8988T (cell line): Measurements from ENCODE around the gene SYT11.
A peak's percentile ranks its signal among the peaks of the same experiment; 100 is the strongest.
"Not testable (repeated sequence)": the region's sequence is repeated elsewhere in the genome, so short reads cannot be mapped to it uniquely, and the experiment has no call there.

Experiments used
- DNase-seq: peaks from one replicate; pipeline ENCODE4 v3.0.0; 2011

Gene SYT11, protein sequence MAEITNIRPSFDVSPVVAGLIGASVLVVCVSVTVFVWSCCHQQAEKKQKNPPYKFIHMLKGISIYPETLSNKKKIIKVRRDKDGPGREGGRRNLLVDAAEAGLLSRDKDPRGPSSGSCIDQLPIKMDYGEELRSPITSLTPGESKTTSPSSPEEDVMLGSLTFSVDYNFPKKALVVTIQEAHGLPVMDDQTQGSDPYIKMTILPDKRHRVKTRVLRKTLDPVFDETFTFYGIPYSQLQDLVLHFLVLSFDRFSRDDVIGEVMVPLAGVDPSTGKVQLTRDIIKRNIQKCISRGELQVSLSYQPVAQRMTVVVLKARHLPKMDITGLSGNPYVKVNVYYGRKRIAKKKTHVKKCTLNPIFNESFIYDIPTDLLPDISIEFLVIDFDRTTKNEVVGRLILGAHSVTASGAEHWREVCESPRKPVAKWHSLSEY

DNA sequence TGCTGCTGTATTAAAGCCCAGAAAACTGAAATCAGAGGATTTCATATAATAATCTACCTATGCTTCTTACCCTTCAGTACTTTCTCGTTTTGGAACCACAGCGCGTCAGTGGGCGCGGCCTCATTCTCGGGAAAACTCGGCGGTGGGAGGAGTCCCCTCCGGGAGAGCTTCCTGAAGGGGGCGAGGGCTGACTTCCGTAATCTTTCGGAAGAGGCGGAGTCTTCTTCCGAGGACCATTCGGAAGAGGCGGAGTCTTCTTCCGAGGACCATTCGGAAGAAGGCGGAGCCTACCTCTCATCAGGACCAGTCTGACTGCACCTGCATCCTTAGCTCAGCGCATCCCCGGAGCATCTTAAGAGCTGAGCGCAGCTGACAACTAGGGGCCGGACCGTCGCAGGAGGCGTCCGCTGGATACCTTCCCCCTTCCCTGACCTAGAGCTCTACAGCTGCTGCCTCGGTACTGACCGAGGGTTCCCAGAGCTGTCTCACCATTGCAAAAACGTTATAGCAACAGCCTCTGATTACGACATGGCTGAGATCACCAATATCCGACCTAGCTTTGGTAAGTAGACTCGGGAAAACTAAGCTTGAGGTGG lies at the start of gene SYT11:
Gene SYT11 (plus strand): TSS at position 334 of the 596 bp plus-strand sequence. CDS start 195 bp downstream, at position 529.
- peak; percentile 80 for DNase-seq

DNA sequence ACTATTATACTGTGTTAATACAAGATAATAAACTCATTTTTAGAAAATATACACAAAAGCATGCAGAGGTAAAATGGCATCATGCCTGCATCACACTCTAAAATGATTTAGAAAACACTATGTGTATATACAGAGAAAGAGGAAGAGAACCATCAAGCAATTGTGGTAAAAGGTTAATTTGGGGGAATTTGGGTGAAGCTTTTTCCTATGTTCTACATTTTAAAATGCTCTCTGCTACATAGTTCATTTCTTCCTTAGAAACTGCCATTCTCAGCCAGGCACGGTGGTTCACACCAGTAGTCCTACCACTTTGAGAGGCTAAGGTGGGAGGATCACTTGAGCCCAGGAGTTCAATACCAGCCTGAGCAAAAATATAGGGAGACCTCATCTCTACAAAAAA lies 46.5 kb upstream of the SYT11 start:
- no peak for DNase-seq

DNA sequence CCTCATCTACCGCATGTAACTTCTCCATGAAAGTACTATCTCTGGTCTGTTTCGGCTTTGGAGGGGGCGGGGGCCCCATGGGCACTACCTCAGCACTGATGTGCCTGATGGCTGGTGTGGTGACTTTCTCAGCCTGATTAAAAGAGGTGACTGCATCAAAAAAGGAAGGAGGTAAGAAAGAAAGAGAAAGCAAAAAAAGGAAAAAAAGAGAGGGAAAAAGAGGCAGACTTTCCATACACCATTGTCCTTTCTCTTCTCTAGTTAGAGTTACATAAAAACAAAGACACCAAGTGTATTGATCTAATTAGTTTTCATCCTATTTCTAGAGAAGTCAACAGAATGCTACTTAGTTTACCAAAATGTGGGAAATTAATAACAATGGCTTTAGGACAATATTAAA lies 45.7 kb upstream of the SYT11 start:
- no peak for DNase-seq

DNA sequence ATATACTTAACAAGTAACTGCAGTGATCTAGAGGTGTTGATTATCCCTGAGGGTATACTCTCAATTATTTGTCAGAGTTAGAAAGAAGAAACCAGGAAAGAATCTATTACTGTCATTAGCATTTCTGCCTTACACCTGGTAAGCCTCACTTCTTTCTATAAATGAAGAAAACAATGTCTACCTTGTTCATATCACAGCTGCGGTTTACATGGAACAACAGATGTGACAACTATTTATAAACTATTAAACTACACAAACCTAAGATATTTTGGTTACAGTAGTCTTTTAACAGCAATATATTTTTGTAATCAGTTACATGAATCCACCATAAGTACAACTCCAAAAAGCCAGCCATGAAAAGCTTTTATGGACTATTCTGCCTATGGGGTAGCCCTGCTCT lies 43.0 kb upstream of the SYT11 start:
- DNase-seq, result no peak

DNA sequence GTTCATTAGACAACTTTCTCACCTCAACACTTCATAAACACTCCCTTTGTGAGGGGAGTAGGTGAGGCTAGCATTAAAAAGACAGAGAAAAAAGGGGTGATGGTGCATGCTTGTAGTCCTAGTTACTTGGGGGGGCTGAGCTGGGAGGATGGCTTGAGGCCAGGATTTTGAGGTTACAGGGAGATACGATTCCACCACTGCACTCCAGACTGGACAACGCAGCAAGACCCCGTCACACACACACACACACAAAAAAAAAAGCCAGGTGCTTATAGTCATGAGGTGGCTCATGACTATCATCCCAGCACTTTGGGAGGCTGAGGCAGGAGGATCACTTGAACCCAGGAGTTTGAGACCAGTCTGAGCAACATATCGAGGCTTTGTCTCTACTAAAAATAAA lies 31.9 kb upstream of the SYT11 start:
- DNase-seq, result no peak

DNA sequence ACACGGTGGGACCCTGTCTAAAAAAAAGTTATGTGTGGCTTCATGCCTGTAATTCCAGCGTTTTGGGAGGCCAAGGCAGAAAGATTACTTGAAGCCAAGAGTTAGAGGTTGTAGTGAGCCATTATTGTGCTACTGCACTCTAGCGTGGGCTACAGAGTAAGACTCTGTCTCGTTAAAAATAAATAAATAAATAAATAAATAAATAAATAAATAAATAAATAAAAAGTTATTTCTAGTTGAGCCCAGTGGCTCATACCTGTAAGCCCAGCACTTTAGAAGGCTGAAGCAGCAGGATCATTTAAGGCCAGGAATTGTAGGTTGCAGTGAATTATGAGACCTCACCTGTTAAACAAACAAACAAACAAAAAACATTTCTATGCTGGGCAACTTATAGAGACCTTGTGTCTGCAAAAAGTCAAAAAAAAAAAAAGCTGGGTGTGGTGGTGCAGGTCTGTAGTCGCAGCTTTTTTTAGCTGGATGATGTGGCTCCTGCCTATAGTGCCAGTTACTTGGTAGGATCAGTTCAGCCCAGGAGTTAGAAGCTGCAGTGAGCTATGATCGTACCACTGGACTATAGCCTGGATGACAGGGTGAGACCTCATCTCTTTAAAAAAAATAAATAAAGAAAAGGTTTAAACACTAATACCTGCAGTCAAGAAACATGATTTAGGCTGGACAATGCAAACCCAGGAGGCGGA lies 27.9 kb upstream of the SYT11 start:
- DNase-seq, result no peak

DNA sequence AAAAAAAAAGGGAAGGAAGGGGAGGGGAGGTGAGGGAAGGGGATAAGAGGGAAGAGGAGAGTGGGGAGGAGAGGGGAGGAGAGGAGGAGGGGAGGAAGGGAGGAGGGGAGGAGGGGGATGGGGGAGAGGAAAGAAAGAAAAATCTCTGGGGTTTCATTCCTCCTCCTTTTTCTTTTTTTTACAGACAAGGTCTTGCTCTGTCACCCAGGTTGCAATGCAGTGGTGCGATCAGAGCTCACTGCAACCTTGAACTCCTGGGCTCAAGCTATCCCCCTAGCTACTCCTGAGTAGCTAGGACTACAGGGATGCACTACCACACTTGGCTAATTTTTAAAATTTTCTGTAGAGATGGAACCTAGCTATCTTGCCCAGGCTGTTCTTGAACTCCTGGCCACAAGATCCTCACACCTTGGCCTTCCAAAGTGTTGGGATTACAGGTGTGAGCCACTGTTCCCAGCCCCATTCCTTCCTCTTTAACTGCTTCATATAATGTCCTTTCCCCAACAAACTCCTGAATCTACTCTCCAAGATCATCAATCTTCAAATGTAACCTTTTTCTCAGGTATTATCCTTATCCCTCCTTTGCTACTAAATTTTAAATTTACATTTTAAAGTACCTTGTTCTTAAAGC lies 25.6 kb upstream of the SYT11 start:
- DNase-seq, result no peak

DNA sequence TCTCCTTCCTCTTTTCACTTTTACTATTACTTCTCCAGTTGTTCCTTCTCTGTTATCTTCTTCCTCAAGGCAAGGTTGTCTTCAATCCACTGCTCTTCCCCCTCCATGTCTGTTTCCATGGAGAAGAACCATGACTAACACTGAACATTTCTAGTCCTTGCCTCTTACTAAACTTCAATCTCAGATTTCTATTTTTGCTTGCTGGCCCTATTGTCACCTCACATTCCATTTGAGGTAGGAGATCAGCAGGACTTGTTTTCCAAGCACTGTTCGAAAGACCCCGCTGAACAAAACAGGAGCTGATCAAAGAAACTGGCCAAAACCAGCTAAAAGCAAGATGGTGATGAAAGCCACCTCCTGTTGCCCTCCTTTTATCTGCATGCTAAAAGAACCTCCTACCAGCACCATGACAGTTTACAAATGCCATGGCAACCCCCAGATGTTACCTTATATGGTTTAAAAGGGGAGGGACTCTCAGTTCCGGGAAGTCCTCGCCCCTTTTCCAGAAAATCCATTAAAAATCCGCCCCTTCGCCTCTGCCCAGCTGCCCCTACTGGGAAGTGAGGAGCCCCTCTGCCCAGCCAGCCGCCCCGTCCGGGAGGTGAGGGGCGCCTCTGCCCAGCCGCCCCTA lies 25.0 kb upstream of the SYT11 start:
- DNase-seq, result no peak

DNA sequence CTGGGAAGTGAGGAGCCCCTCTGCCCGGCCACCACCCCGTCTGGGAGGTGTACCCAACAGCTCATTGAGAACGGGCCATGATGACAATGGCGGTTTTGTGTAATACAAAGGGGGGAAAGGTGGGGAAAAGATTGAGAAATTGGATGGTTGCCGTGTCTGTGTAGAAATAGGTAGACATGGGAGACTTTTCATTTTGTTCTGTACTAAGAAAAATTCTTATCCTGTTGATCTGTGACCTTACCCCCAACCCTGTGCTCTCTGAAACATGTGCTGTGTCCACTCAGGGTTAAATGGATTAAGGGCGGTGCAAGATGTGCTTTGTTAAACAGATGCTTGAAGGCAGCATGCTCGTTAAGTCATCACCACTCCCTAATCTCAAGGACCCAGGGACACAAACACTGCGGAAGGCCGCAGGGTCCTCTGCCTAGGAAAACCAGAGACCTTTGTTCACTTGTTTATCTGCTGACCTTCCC lies 24.4 kb upstream of the SYT11 start:
- DNase-seq, result not testable (repeated sequence)

DNA sequence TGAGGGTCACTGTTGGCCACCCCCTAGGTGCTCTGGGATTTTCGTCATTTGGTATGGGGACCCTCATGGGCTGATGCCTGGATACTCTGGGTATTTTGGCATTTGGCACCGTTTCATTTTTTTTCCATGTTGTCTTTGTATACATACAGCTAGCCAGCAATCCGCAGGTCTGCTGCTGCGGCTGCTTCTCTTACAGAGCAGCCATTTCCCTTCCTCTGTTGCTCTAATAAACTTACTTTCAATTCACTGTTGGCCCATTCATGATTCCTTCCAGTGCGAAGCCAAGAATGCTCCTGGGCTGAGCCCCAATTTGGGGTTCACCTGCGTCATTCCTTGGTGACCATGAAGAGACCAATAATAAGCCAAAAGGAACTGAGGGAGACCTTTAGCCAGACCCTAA lies 23.8 kb upstream of the SYT11 start:
- no peak for DNase-seq

DNA sequence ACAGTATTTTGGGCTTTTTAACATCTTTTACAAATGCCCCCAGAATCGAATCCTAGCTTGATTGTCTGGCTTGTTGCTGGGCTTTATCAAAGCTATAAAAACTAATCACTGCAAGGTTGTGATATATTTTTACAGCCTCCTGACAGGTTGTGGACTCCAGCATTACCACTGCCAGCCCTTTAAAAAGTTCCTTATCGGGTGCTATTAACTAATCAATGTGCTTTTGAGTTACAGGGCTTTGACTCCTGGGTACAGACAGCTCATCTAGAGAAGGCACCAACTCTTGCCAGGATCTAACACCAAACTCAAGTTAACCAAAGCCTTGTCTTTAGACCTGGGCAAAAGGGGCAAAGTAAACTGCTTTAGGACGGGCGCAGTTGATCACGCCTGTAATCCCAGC lies 19.0 kb upstream of the SYT11 start:
- no peak for DNase-seq

DNA sequence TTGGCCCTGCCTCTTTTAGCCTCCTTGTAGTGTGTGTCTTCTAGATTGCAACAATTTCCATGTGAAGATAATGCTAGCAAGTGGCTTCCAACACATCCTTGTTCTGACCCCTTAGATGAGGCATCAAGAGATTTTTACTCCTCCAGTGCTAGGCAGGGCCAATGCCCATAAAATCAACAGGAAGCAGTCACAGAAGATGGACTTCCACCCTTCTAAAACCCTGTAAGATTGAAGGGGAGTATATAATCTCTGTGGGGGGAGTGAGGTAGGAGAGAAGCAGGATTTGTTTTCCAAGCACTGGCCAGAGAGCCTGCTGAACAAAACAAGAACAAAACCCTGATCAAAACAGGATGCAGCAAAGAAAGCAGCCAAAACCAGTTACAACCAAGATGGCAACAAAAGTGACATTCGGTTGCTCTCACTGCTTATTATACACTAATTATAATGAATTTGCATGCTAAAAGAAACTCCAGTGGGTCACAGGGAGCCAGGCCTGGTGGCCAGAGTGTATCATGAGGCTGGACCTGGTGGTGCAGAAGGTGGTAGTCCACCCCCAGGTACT lies 14.4 kb upstream of the SYT11 start:
- DNase-seq, result no peak

DNA sequence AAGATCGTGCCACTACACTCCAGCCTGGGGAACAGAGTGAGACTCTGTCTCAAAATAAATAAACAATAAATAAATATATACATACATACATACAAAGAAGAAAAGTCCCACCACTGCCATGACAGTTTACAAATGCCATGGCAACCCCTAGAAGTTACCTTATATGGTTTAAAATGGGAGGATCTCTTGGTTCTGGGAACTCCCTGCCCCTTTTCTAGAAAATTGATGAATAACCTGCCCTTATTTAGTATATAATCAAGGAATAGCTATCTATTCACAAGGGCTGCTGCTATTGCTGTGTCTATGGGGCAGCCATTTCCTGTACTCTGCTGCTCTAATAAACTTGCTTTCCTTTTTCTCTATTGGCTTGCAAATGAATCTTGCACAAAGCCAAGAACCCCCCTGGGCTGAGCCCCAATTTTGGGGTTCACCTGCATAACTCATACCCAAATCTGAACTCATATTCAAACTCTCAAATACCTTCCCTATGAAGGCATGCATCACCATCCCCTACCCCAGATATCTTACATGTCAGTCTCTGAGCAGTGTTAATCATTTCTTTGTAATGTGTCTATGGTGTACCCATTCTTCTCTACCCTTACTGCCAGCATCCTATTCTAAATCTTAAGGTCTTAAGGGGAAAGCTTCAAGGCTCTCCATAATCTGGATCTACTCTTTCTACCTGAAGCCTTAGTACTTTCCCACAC lies 11.4 kb upstream of the SYT11 start:
- DNase-seq, result no peak

DNA sequence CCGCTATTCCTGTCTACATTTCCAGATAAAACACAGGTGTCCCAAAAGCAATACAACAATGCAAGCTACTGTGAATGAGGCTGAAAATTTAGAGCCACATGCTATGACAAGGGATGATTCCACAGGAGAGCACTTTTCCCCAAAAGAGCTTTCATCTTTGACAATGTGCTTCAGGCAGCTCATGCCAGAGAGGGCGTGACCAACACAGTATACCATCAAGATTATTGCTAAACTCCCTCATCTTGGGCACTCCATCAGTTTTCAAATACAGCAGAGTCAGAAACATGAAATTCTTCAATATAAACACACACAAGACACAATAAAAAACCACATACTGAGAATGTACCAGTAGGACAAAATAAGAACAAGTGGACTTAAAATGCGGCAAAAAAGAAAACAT lies 9.0 kb upstream of the SYT11 start:
- DNase-seq, result no peak

DNA sequence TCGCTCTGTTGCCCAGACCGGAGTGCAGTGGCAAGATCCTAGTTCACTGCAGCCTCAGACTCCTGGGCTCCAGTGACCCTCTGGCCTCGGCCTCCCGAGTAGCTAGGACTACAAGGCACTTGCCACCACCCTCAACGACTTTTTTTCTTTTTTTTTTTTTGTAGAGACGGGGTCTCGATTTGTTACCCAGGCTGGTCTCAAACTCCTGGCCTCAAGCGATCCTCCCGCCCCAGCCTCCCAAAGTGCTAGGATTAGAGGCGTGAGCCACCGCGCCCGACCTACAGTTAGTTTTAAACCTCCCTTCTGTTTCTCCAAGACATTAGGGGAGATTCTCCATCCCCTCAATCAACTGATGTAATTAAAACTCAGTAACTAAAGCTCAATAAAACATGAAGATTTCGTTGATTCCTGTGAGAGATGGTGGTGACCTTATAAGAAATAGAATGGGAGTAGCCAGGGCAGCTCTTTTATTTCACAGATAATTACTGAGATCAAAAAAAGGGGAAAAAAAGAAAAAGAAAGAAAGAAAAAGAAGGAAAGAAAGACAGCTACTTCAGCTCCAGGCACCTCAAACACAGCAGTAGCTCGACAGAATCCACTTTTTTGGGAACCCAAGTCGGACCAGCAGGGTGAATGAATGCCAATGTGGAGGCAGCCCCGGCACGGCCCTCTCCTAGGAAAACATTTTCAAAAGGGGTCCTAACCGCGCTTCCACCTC lies 3.0 kb upstream of the SYT11 start:
- no peak for DNase-seq

DNA sequence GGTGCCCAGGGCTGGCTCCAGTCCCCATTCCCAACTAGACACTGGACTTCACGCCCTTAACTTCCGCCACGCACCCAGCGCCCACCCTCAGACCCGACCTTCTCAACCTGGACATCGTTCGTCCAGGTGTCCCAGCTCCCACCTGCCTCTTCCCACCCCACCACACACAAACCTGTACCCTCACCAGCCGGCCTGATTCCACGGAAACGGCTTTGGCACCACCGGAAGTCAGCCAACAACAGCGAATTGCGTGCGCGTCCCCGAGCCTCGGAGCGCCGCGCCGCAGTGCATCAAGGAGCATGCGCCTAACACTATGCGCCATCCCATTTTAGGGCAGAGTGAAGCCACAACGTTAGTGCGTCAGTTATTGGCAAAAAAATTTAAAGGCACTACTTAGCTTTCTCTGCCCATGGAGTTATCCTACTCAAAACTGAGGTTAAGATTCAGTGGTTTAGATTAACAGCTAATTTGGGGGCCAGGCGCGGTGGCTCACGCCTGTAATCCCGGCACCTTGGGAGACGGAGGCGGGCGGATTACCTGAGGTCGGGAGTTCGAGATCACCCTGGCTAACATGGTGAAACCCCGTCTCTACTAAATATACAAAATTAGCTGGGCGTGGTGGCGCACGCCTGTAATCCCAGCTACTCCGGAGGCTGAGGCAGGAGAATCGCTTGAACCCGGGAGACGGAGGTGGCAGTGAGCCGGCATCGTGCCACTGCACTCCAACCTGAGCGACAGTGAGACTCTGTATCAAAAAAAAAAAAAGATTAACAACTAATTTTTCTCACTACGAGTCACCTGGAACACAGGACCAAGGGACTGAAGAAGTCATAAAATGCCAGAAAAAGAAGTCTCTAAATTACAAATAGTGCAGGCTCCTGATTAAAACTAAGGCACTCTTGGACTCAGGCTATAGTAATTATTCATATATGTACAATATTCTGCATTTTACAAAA lies 2.1 kb upstream of the SYT11 start, which contains the start of gene GON4L:
Gene GON4L (minus strand): TSS at position 240 of the 956 bp plus-strand sequence. CDS start 3,434 bp downstream, outside the sequence.
- DNase-seq, result peak; percentile 80

DNA sequence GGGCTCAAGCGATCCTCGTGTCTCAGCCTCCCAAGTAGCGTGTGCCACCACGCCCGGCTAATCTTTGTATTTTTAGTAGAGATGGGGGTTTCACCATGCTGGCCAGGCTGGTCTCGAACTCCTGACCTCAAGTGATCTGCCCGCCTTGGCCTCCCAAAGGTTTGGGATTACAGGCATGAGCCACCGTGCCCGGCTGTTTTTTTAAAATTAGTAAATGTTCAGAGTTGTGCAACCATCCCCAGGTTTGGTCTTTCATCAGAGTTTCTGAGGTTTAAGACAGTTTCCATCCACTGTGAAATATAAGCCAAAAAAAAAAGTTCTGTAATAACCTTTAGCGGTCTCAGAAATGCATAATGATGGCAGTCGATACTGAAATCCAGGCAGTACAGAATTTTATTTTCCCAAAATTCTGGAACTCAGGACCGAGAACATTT lies 550 bp upstream of the SYT11 start:
- no peak for DNase-seq

DNA sequence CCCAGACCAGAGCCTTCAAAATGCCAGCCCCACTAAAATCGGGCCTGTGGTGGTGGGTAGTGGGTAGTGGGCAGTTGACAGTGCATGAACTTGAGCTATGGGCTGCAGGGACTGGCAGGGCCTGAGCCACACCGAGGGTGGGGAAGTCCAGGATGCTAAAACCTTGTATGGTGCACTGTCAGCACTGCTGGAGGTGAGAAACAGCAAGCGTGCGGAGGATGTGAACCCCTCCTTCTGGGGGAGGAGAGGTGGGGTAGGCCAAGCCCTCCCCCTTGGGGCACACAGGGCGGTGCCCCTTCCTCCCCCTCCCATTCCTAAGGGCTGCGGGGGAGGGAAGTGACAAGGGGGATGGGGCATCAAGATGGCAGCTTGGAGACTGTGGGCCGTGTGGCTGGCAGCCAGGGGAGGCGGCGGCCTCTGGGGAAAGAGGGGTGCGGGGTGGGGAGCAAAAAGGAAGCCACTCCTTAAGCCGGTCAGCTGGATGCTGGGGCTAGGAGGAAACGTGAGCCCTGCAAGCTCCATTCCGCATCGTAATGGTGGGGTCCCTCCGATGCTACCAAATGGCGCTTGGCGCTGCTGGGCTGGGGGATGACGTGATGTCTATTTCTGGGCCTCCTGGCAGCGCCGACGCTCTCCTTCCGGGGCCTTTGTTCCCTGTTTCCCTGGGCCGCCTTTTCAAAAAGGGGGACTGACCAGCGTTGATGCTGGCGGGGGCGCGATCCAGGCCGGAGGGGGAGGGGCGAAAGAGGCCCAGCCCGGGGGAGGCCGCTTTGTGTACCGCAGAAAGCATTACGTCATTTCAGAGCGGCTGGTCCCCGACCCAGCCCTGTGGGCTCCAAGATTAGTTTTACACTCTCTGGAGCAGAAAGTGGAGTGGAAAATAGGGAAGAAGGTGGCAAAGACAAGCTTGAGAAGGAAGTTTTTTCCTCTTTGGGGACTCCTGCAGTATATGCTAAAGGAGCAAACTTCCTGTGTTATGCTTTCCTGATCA lies 809 bp downstream of the SYT11 start:
- DNase-seq, result no peak
